Nephron progenitor cell (in vitro differentiated cells): ENCODE results near the gene STK39.

Experiments
- DNase-seq: peaks from one replicate; pipeline ENCODE4 v3.0.0; 2021
- H3K27ac Mint-ChIP-seq: 2 replicates; pipeline ENCODE4 v1.8.0; 2021; ENCODE audit warnings: mild to moderate bottlenecking, moderate library complexity, mixed read lengths
- H3K27me3 Mint-ChIP-seq: 2 replicates; pipeline ENCODE4 v1.8.0; 2021; ENCODE audit warnings: mild to moderate bottlenecking, low read depth, mixed read lengths; ENCODE audit not compliant: poor library complexity
- H3K36me3 Mint-ChIP-seq: 2 replicates; pipeline ENCODE4 v1.8.0; 2021; ENCODE audit warnings: low read depth, mixed read lengths
- H3K4me1 Mint-ChIP-seq: 2 replicates; pipeline ENCODE4 v1.8.0; 2021; ENCODE audit warnings: mixed read lengths
- H3K4me3 Mint-ChIP-seq: 2 replicates; pipeline ENCODE4 v1.8.0; 2021; ENCODE audit warnings: mild to moderate bottlenecking, moderate library complexity, mixed read lengths
- H3K9me3 Mint-ChIP-seq: 2 replicates; pipeline ENCODE4 v1.8.0; 2021; ENCODE audit warnings: mild to moderate bottlenecking, moderate library complexity, mixed read lengths
- TF ChIP-seq, protein P1 (sequence below): fragments of 200-600 bp; sonication (generic); IDR thresholded peaks from 2 replicates; pipeline ENCODE4 v1.5.0; 2021; ENCODE audit warnings: antibody characterized with exemption

The STK39 gene

DNA sequence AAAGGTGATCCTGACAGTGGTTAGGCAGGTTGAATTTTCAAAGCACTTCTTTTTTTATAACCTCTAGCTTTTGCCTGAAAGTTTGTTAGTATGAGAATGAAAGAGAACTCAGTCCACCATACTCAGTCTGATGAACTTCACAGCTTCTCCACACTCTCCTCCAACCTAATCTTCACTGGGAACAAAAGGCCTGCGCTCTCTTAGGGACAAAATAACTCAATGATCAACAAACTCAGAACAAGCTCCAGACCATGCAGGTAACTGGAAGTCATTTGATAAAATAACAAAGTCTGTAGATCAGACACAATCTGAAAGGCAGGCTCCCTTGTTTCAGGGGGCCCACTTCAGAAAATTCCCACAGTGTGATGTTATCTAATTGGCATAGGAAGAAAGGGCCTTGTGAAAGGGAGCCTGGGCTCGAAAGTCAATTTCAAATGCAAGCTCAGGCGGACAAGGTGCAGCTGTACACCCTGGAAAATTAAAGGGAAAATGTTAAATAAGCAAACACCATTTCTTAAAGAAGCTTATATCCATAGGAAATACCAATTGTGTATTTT, 142.2 kb downstream of the STK39 start:
- no peak overlapping the region for H3K4me3 Mint-ChIP-seq
- H3K36me3 Mint-ChIP-seq = peaks cover 20% of the 10 kb centered on the region
- peaks cover 14% of the 10 kb centered on the region for H3K9me3 Mint-ChIP-seq
- H3K4me1 Mint-ChIP-seq = no peaks in the 10 kb centered on the region
- TF ChIP-seq, protein P1, sequence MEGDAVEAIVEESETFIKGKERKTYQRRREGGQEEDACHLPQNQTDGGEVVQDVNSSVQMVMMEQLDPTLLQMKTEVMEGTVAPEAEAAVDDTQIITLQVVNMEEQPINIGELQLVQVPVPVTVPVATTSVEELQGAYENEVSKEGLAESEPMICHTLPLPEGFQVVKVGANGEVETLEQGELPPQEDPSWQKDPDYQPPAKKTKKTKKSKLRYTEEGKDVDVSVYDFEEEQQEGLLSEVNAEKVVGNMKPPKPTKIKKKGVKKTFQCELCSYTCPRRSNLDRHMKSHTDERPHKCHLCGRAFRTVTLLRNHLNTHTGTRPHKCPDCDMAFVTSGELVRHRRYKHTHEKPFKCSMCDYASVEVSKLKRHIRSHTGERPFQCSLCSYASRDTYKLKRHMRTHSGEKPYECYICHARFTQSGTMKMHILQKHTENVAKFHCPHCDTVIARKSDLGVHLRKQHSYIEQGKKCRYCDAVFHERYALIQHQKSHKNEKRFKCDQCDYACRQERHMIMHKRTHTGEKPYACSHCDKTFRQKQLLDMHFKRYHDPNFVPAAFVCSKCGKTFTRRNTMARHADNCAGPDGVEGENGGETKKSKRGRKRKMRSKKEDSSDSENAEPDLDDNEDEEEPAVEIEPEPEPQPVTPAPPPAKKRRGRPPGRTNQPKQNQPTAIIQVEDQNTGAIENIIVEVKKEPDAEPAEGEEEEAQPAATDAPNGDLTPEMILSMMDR = no peak
- H3K27ac Mint-ChIP-seq = no peak overlapping the region
- no peaks in the 10 kb centered on the region for H3K27me3 Mint-ChIP-seq
- no peak for DNase-seq

DNA sequence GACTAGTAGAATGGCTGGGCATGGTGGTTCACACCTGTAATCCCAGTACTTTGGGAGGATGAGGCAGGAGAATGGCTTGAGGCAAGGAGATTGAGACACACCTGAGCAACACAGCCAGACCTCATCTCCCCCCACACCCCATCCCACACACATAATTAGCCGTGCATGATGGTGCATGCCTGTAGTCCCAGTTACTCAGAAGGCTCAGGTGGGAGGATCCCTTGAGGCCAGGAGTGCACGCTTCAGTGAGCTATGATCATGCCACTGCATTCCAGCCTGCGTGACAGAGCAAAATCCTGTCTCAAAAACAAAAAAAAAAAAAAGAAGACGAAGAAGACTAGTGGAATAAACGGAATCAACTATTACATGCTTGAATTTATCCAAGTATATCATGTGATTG, 150.0 kb downstream of the STK39 start:
- Mint-ChIP-seq H3K4me1 (peaks cover 14% of the 10 kb centered on the region), H3K27me3 (no peaks in the 10 kb centered on the region), H3K4me3 (peak overlapping the region; percentile 27), H3K9me3 (peaks cover 8% of the 10 kb centered on the region), H3K36me3 (peaks cover 17% of the 10 kb centered on the region), H3K27ac (no peak overlapping the region)
- DNase-seq = peak; percentile 29
- TF ChIP-seq, protein P1 = no peak

DNA sequence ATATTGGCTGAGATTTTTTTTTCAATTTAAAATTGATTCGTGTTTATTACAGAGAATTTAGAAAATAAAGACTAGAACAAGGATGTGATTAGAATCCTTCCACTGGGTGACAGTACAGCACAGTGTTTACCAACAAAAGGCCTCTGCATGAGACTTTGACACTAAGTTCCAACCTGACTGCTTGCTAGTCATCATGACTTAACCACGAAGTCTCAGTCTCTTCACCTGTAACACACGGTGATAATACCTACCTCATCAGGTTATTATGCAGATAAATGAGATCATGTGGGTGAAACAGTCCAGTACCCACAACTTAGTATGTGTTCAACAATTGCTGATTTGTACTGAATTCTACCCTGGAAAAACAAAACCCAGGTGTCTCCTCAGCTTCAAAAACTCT, 151.2 kb downstream of the STK39 start:
- H3K4me3 Mint-ChIP-seq = no peak overlapping the region
- H3K27me3 Mint-ChIP-seq = no peaks in the 10 kb centered on the region
- H3K27ac Mint-ChIP-seq = no peak overlapping the region
- TF ChIP-seq, protein P1 = no peak
- no peaks in the 10 kb centered on the region for H3K9me3 Mint-ChIP-seq
- peaks cover 8% of the 10 kb centered on the region for H3K36me3 Mint-ChIP-seq
- DNase-seq = no peak
- peaks cover 14% of the 10 kb centered on the region for H3K4me1 Mint-ChIP-seq

DNA sequence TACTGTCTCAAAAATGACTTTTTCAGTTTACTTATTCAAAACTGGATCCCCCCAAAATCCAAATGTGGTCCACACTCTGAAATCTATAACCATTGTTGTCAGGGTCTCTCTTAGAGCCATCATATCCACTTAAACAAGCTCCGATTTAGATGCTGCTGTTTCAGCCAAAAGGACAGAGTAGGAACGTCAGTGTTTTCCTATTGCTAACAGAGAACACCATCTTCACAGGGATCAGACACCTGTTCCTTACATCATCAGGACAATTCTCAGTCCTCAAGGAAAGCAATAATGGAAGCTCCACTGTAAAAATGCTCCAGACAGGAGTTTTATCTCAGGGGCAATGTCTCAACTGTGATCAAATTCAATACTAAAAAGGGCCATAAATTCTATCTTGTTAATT, 155.4 kb downstream of the STK39 start:
- peaks cover 6% of the 10 kb centered on the region for H3K36me3 Mint-ChIP-seq
- no peaks in the 10 kb centered on the region for H3K9me3 Mint-ChIP-seq
- no peak overlapping the region for H3K27ac Mint-ChIP-seq
- DNase-seq = no peak
- TF ChIP-seq, protein P1 = no peak
- peaks cover 15% of the 10 kb centered on the region for H3K4me1 Mint-ChIP-seq
- H3K27me3 Mint-ChIP-seq = no peaks in the 10 kb centered on the region
- H3K4me3 Mint-ChIP-seq = no peak overlapping the region

DNA sequence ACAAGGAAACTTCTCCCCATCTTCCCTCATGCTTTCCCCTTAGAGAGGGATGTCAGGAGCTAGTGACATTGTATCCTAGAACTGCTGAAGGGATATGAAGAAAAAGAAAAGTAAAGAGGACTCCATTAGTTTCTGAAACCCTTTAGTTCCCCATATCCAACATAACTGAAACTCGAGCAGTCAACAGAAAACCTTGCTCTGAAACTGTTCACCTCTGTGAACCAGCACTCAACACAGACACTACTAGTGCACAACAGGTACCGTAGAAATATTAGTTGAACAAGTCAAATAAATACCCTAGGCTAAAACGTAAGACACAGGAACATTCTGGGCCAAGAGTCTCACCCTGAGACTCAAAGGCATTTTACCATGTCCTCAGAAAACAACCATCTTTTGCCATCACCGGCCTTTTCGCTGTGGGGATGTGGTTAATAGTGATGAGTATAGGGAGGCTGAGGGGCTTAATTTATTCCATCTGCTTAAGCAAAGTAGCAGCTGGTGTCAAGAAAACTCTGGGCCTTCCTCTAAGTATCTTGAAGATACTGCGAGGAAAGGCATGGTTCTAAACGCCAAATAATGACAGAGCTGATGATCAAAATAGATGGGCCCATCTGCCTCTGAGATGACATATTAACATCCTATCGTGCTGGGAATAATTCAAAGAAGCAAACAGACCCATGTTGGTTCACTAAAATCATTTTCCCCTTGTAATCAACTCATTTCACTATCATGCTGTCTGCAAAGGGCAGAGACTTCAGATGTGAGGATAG, 156.8 kb downstream of the STK39 start:
- H3K36me3 Mint-ChIP-seq = peaks cover 6% of the 10 kb centered on the region
- no peaks in the 10 kb centered on the region for H3K27me3 Mint-ChIP-seq
- H3K9me3 Mint-ChIP-seq = no peaks in the 10 kb centered on the region
- DNase-seq = no peak
- no peak overlapping the region for H3K27ac Mint-ChIP-seq
- H3K4me3 Mint-ChIP-seq = no peak overlapping the region
- TF ChIP-seq, protein P1 = no peak
- H3K4me1 Mint-ChIP-seq = peaks cover 29% of the 10 kb centered on the region

DNA sequence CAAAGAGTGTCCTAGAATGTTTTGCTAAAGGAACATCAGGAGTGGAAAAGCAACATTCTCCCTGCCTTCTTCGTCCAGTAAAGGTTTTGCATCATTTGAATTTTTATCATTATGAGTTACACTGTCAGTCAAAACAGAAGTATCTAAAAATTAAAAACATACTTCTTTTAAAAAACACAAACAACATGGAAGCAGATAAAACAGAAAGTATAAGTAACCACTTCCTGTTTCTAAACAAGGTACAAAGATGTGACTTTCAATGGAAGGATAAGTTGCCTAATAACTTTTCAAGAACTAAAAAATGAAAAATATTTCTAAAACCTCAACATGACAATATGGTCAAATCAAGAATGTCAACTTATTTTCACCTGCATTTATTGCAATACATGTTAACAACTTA, 158.2 kb downstream of the STK39 start:
- Mint-ChIP-seq H3K9me3 (no peaks in the 10 kb centered on the region), H3K27me3 (no peaks in the 10 kb centered on the region), H3K4me1 (peaks cover 42% of the 10 kb centered on the region), H3K36me3 (peaks cover 8% of the 10 kb centered on the region), H3K27ac (no peak overlapping the region), H3K4me3 (no peak overlapping the region)
- TF ChIP-seq, protein P1 = no peak
- DNase-seq = no peak
